ENCODE data around the gene BMPER. TPM values are rescaled to one million over a fixed set of nuclear protein-coding genes. Genes with fewer than 3 reads are reported as not detected.

Gene BMPER
- total RNA-seq, 1 donor = 45.4 TPM

GRCh38 chr7:34124765-34125164, 219.4 kb downstream of the BMPER start:
- DNase-seq (ENCODE audit: low read depth) = no peak
- TF ChIP-seq, protein P1, sequence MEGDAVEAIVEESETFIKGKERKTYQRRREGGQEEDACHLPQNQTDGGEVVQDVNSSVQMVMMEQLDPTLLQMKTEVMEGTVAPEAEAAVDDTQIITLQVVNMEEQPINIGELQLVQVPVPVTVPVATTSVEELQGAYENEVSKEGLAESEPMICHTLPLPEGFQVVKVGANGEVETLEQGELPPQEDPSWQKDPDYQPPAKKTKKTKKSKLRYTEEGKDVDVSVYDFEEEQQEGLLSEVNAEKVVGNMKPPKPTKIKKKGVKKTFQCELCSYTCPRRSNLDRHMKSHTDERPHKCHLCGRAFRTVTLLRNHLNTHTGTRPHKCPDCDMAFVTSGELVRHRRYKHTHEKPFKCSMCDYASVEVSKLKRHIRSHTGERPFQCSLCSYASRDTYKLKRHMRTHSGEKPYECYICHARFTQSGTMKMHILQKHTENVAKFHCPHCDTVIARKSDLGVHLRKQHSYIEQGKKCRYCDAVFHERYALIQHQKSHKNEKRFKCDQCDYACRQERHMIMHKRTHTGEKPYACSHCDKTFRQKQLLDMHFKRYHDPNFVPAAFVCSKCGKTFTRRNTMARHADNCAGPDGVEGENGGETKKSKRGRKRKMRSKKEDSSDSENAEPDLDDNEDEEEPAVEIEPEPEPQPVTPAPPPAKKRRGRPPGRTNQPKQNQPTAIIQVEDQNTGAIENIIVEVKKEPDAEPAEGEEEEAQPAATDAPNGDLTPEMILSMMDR (IDR thresholded peaks at IDR 0.05; ENCODE audit: insufficient read depth, low read length) = no peak
- no peak overlapping the region for H3K4me3 ChIP-seq (ENCODE audit: low read depth, low read length)

DNA sequence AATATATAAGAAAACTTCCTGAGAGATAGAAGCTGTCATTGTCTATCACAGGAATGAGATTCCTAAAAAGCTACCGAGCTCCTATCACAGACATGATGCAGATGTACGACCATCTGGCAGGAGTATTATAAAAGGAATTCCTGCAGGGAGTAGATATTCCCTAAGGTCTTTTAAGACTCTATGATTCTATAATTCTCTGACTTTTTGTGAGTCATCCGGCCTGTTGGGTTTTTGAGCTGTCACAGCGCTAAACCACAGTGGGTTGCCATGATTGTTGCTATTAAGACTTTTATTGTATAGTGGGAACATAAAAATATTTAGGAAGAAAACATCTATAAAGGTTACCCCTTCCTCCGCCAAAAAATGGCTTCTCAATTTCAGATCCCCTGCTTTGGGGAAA, 223.4 kb downstream of the BMPER start:
- DNase-seq (ENCODE audit: low read depth) = peak; percentile 83
- no peak overlapping the region for H3K4me3 ChIP-seq (ENCODE audit: low read depth, low read length)
- TF ChIP-seq, protein P1 (IDR thresholded peaks at IDR 0.05; ENCODE audit: insufficient read depth, low read length) = no peak

DNA sequence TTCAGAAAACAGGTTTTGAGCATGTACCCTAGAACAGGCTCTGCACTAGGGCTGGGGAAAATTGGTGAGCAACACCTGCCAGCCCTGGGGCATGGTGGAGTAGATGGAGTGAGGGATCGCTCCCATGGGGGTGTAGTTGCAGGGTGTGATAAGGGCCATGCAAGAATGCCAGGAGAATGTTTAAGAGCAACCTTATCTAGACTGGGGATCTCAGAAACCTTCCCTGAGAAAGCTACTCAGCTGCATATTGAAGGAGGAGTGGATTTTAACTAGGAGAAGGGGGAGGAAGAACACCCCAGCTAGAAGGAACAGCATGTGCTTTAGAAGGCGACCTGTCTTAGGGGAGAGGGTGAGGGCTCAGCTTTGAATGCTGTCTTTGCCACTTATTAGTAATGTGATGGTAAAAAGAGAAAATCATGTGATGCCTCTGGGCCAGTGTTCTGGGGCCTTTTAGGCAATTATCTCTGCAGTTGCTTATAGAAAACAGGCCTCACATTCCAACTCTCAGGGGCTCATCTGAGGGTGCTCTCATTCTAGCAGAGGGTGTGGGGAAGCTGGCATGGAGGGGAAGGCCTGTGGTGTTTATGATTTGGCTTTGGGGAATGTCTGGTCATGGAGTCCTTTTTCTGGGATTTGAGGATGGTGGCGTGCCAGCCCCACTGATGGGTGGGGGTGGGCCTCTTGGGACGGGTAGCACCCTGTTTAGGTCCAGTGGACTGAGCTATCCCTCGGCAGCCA, 225.4 kb downstream of the BMPER start:
- DNase-seq (ENCODE audit: low read depth) = no peak

GRCh38 chr7:34131371-34131770, 226.0 kb downstream of the BMPER start:
- TF ChIP-seq, protein P1 (IDR thresholded peaks at IDR 0.05; ENCODE audit: insufficient read depth, low read length) = no peak

More for the DNA sequence above, 225.4 kb downstream of the BMPER start:
- H3K4me3 ChIP-seq (ENCODE audit: low read depth, low read length) = no peak overlapping the region
- TF ChIP-seq, protein P1 (IDR thresholded peaks at IDR 0.05; ENCODE audit: insufficient read depth, low read length) = no peak

GRCh38 chr7:34133356-34133982, 228.1 kb downstream of the BMPER start:
- H3K4me3 ChIP-seq (ENCODE audit: low read depth, low read length) = no peak overlapping the region
- TF ChIP-seq, protein P1 (IDR thresholded peaks at IDR 0.05; ENCODE audit: insufficient read depth, low read length) = no peak
- DNase-seq (ENCODE audit: low read depth) = peak; percentile 85

More at GRCh38 chr7:34131371-34131770, 226.0 kb downstream of the BMPER start:
- H3K4me3 ChIP-seq (ENCODE audit: low read depth, low read length) = no peak overlapping the region
- no peak for DNase-seq (ENCODE audit: low read depth)

GRCh38 chr7:34133983-34134782, 228.8 kb downstream of the BMPER start:
- no peak overlapping the region for H3K4me3 ChIP-seq (ENCODE audit: low read depth, low read length)

More at GRCh38 chr7:34133983-34134782, 228.8 kb downstream of the BMPER start:
- DNase-seq (ENCODE audit: low read depth) = peak; percentile 89
- TF ChIP-seq, protein P1 (IDR thresholded peaks at IDR 0.05; ENCODE audit: insufficient read depth, low read length) = peak; percentile 88

Measured in fibroblast of the aortic adventitia (primary cell).